M059J (cell line): ENCODE results near the gene HENMT1. TPM values are rescaled to one million over a fixed set of nuclear protein-coding genes. Genes with fewer than 3 reads are reported as not detected.
A peak's percentile ranks its signal among the peaks of the same experiment; 100 is the strongest.
"Not testable (repeated sequence)": the region's sequence is repeated elsewhere in the genome, so short reads cannot be mapped to it uniquely, and the experiment has no call there.

Source experiments
- DNase-seq: peaks from one replicate; pipeline ENCODE4 v3.0.0-alpha.2; 2012; ENCODE audit warnings: low read depth
- total RNA-seq: library from RNA; depleted of rRNA; stranded (reverse); fragments of >200 nt; shearing (Covaris generic); gene quantifications from 2 replicates; pipeline ENCODE4 v1.2.3, GENCODE V29; 2014

Gene HENMT1
- total RNA-seq, 1 experiment from 2014 or later, result not detected

- DNase-seq, result no peak
These were observed 10.2 kb upstream of the HENMT1 start for GRCh38 chr1:108671143-108671542.

- DNase-seq, result peak; percentile 52
These were observed 9.4 kb upstream of the HENMT1 start for GRCh38 chr1:108670131-108670773.

- no peak for DNase-seq
These were observed 8.8 kb upstream of the HENMT1 start for GRCh38 chr1:108669679-108670078.

- no peak for DNase-seq
These were observed 7.9 kb upstream of the HENMT1 start for GRCh38 chr1:108668777-108669176.

- not testable (repeated sequence) for DNase-seq
These were observed 6.5 kb upstream of the HENMT1 start for GRCh38 chr1:108667422-108667821.

- DNase-seq, result no peak
These were observed 4.9 kb upstream of the HENMT1 start for GRCh38 chr1:108665771-108666170.

GRCh38 chr1:108665067-108665466 lies 4.2 kb upstream of the HENMT1 start:
- no peak for DNase-seq

GRCh38 chr1:108664481-108664880 lies 3.6 kb upstream of the HENMT1 start:
- no peak for DNase-seq

- DNase-seq, result no peak
These were observed 2.2 kb upstream of the HENMT1 start for GRCh38 chr1:108663074-108663473.

- no peak for DNase-seq
These were observed 3.4 kb downstream of the HENMT1 start for GRCh38 chr1:108657356-108658080.

- DNase-seq, result no peak
These were observed 7.3 kb downstream of the HENMT1 start for GRCh38 chr1:108653431-108654105.

- peak; percentile 81 for DNase-seq
These were observed 14.1 kb downstream of the HENMT1 start for GRCh38 chr1:108646648-108647269.

- DNase-seq, result no peak
These were observed 14.6 kb downstream of the HENMT1 start for GRCh38 chr1:108646265-108646647.

GRCh38 chr1:108645564-108646184 lies 15.2 kb downstream of the HENMT1 start:
- DNase-seq, result no peak

GRCh38 chr1:108644984-108645383 lies 15.9 kb downstream of the HENMT1 start:
- DNase-seq, result no peak

GRCh38 chr1:108643492-108644335 lies 17.2 kb downstream of the HENMT1 start:
- peak; percentile 70 for DNase-seq

GRCh38 chr1:108640863-108641262 lies 20.0 kb downstream of the HENMT1 start:
- DNase-seq, result not testable (repeated sequence)

GRCh38 chr1:108639899-108640560 lies 20.9 kb downstream of the HENMT1 start:
- DNase-seq, result no peak

- no peak for DNase-seq
These were observed 24.0 kb downstream of the HENMT1 start for GRCh38 chr1:108636876-108637275.

- DNase-seq, result no peak
These were observed 26.4 kb downstream of the HENMT1 start for GRCh38 chr1:108634521-108634920.
